ENCODE measurements around the gene CHMP3.

Gene CHMP3

DNA sequence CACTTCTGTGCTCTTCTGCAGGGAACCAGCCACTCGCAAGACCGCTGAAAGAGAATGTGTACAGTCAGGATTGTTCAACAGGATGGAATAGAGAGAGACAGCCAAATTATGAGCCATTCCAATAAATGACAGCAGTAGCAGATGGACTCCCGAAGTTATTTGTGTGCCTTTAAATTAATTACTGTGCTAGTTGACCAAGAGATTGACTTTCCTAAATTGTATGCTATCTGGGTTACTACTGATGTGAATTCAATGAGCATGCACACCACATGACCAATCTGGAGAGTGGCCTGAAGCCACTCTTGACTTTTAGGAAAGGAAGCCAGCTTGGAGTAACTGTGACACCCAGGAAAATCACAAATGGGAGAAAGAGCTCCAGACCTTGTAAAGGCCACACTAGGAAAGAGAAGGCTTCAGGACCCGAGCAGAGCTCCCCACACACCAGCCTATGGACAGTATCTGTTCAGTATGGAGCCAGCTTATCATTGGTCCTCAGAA is 52.8 kb downstream of the CHMP3 start:
- Histone ChIP-seq H3K4me2 (ENCODE audit: low read depth, low read length, poor library complexity, severe bottlenecking) (no peak overlapping the region), H3K27ac (ENCODE audit: low read depth, low read length) (no peak overlapping the region), H3F3A (ENCODE audit: insufficient read depth) (no peaks in the 10 kb centered on the region), H3K9me3 (ENCODE audit: insufficient read depth, low read length) (no peaks in the 10 kb centered on the region), H3K27me3 (ENCODE audit: low read length) (no peaks in the 10 kb centered on the region), H3K79me2 (ENCODE audit: insufficient read depth, low read length) (no peaks in the 10 kb centered on the region; the same call in 1 of the 2 replicates), H3K4me3 (ENCODE audit: insufficient read depth, low read length, poor library complexity, severe bottlenecking) (no peak overlapping the region), H3K9me2 (replicated peaks; ENCODE audit: insufficient read depth, low read length) (no peaks in the 10 kb centered on the region), H3K36me3 (ENCODE audit: low read length) (no peaks in the 10 kb centered on the region), H4K20me1 (ENCODE audit: low read depth, low read length) (no peaks in the 10 kb centered on the region), H2AFZ (ENCODE audit: low read depth, low read length, severe bottlenecking) (no peak overlapping the region), H3K9ac (ENCODE audit: low read length) (no peak overlapping the region)
- no peak for TF ChIP-seq CTCF (IDR thresholded peaks at IDR 0.05; ENCODE audit: insufficient read depth, low read length, poor library complexity, severe bottlenecking)
- TF ChIP-seq EZH2phosphoT487 (conservative IDR thresholded peaks at IDR 0.05; ENCODE audit: low read length), result no peak

- Histone ChIP-seq H3K27me3 (ENCODE audit: low read length) (no peaks in the 10 kb centered on the region), H3K9me2 (replicated peaks; ENCODE audit: insufficient read depth, low read length) (no peaks in the 10 kb centered on the region), H3K9ac (ENCODE audit: low read length) (no peak overlapping the region), H3K79me2 (ENCODE audit: insufficient read depth, low read length) (no peaks in the 10 kb centered on the region; the same call in 1 of the 2 replicates), H4K20me1 (ENCODE audit: low read depth, low read length) (no peaks in the 10 kb centered on the region), H3K4me2 (ENCODE audit: low read depth, low read length, poor library complexity, severe bottlenecking) (no peak overlapping the region), H3K36me3 (ENCODE audit: low read length) (no peaks in the 10 kb centered on the region), H3K9me3 (ENCODE audit: insufficient read depth, low read length) (no peaks in the 10 kb centered on the region), H2AFZ (ENCODE audit: low read depth, low read length, severe bottlenecking) (no peak overlapping the region), H3F3A (ENCODE audit: insufficient read depth) (no peaks in the 10 kb centered on the region), H3K4me3 (ENCODE audit: insufficient read depth, low read length, poor library complexity, severe bottlenecking) (no peak overlapping the region), H3K27ac (ENCODE audit: low read depth, low read length) (no peak overlapping the region)
- TF ChIP-seq CTCF (IDR thresholded peaks at IDR 0.05; ENCODE audit: insufficient read depth, low read length, poor library complexity, severe bottlenecking) (no peak), EZH2phosphoT487 (conservative IDR thresholded peaks at IDR 0.05; ENCODE audit: low read length) (no peak)
Measured at GRCh38 chr2:86507600-86507999, 55.6 kb downstream of the CHMP3 start.

GRCh38 chr2:86500325-86501083 is 62.7 kb downstream of the CHMP3 start:
- H2AFZ ChIP-seq (ENCODE audit: low read depth, low read length, severe bottlenecking), result no peak overlapping the region
- H3K79me2 ChIP-seq (ENCODE audit: insufficient read depth, low read length), result no peaks in the 10 kb centered on the region
- H3K27me3 ChIP-seq (ENCODE audit: low read length), result no peaks in the 10 kb centered on the region
- no peak overlapping the region for H3K9ac ChIP-seq (ENCODE audit: low read length)
- H3K4me2 ChIP-seq (ENCODE audit: low read depth, low read length, poor library complexity, severe bottlenecking), result no peak overlapping the region
- H4K20me1 ChIP-seq (ENCODE audit: low read depth, low read length), result no peaks in the 10 kb centered on the region
- TF ChIP-seq CTCF (IDR thresholded peaks at IDR 0.05; ENCODE audit: insufficient read depth, low read length, poor library complexity, severe bottlenecking), result no peak
- TF ChIP-seq EZH2phosphoT487 (conservative IDR thresholded peaks at IDR 0.05; ENCODE audit: low read length), result no peak
- H3F3A ChIP-seq (ENCODE audit: insufficient read depth), result no peaks in the 10 kb centered on the region
- no peaks in the 10 kb centered on the region for H3K9me2 ChIP-seq (replicated peaks; ENCODE audit: insufficient read depth, low read length)
- H3K27ac ChIP-seq (ENCODE audit: low read depth, low read length), result no peak overlapping the region
- peaks cover 42% of the 10 kb centered on the region for H3K36me3 ChIP-seq (ENCODE audit: low read length)
- H3K9me3 ChIP-seq (ENCODE audit: insufficient read depth, low read length), result peaks cover 16% of the 10 kb centered on the region; the same call in 1 of the 2 replicates
- H3K4me3 ChIP-seq (ENCODE audit: insufficient read depth, low read length, poor library complexity, severe bottlenecking), result no peak overlapping the region

Data from SU-DHL-6 (cell line).